SIG-M5 (cell line): Measurements from ENCODE around the gene PPAT.

Experiments
- DNase-seq: peaks from one replicate; lab custom pipeline; 2025; lab: John Stamatoyannopoulos, UW

The PPAT gene

GRCh38 chr4:56434599-56435139 lies 746 bp downstream of the PPAT start:
- no peak for DNase-seq

GRCh38 chr4:56433280-56433679 lies 2.1 kb downstream of the PPAT start:
- DNase-seq: no peak

GRCh38 chr4:56430203-56430602 lies 5.2 kb downstream of the PPAT start:
- DNase-seq: no peak

GRCh38 chr4:56427179-56427578 lies 8.2 kb downstream of the PPAT start:
- no peak for DNase-seq

- no peak for DNase-seq
Observed at GRCh38 chr4:56426273-56426672, 9.1 kb downstream of the PPAT start.

GRCh38 chr4:56425518-56425917 lies 9.9 kb downstream of the PPAT start:
- DNase-seq: no peak

- DNase-seq: no peak
Observed at GRCh38 chr4:56424697-56425514, 10.5 kb downstream of the PPAT start.

GRCh38 chr4:56424176-56424575 lies 11.2 kb downstream of the PPAT start:
- DNase-seq: no peak

GRCh38 chr4:56417396-56417795 lies 18.0 kb downstream of the PPAT start:
- no peak for DNase-seq

- DNase-seq: no peak
Observed at GRCh38 chr4:56416349-56416748, 19.1 kb downstream of the PPAT start.

GRCh38 chr4:56414135-56414670 lies 21.2 kb downstream of the PPAT start:
- no peak for DNase-seq

- no peak for DNase-seq
Observed at GRCh38 chr4:56410247-56411062, 25.0 kb downstream of the PPAT start.

- no peak for DNase-seq
Observed at GRCh38 chr4:56409511-56410090, 25.8 kb downstream of the PPAT start.

GRCh38 chr4:56408978-56409377 lies 26.4 kb downstream of the PPAT start:
- DNase-seq: no peak

- DNase-seq: no peak
Observed at GRCh38 chr4:56406151-56406550, 29.3 kb downstream of the PPAT start.

GRCh38 chr4:56405016-56405415 lies 30.4 kb downstream of the PPAT start:
- no peak for DNase-seq

- DNase-seq: no peak
Observed at GRCh38 chr4:56400560-56400959, 34.9 kb downstream of the PPAT start.

GRCh38 chr4:56391270-56391669 lies 44.1 kb downstream of the PPAT start:
- DNase-seq: no peak

- no peak for DNase-seq
Observed at GRCh38 chr4:56389558-56389957, 45.9 kb downstream of the PPAT start.

GRCh38 chr4:56388306-56388705 lies 47.1 kb downstream of the PPAT start:
- no peak for DNase-seq

GRCh38 chr4:56387023-56388001 lies 48.1 kb downstream of the PPAT start, which contains the start of gene AASDH:
AASDH (minus strand) TSS chr4:56387491; CDS start chr4:56384299, 3,192 bp downstream.
- peak; percentile 83 for DNase-seq
